22Rv1 (cell line): ENCODE data around the gene TIMM8B.

ENCODE experiments used
- CTCF ChIP-seq: fragments of 450-650 bp; IDR thresholded peaks from 2 replicates; pipeline ENCODE4 v1.5.1; 2017; ENCODE audit warnings: mild to moderate bottlenecking
- ZFX ChIP-seq: fragments of 450-650 bp; IDR thresholded peaks from 2 replicates; pipeline ENCODE4 v1.6.1; 2017; ENCODE audit warnings: antibody characterized with exemption, borderline replicate concordance

- TF ChIP-seq CTCF, result no peak
- TF ChIP-seq ZFX, result no peak
Observed at GRCh38 chr11:112042961-112043304, 43.6 kb downstream of the TIMM8B start.
